Trophoblast cell (in vitro differentiated cells and primary cell): ENCODE measurements around the gene IFRD1.

Experiments
- DNase-seq, 2 donors: peaks; one replicate each; pipeline ENCODE4 v3.0.0-alpha.2; 2016
- H2AFZ ChIP-seq: 2 replicates; pipeline ENCODE4 v1.6.1; 2013; ENCODE audit warnings: low read length, moderate library complexity, mild to moderate bottlenecking; ENCODE audit not compliant: insufficient read depth, poor library complexity
- H2AK5ac ChIP-seq: 2 replicates; pipeline ENCODE4 v1.6.1; 2013; ENCODE audit warnings: mild to moderate bottlenecking, low read length
- H2BK120ac ChIP-seq: 2 replicates; pipeline ENCODE4 v1.6.1; 2013; ENCODE audit warnings: low read length, mild to moderate bottlenecking, moderate library complexity; ENCODE audit not compliant: insufficient read depth, poor library complexity
- H2BK12ac ChIP-seq: 2 replicates; pipeline ENCODE4 v1.6.1; 2013; ENCODE audit warnings: mild to moderate bottlenecking, low read length, moderate library complexity
- H2BK5ac ChIP-seq: 2 replicates; pipeline ENCODE4 v1.6.1; 2013; ENCODE audit warnings: low read length, low read depth, moderate library complexity, mild to moderate bottlenecking; ENCODE audit not compliant: poor library complexity
- H3K14ac ChIP-seq: 2 replicates; pipeline ENCODE4 v1.6.1; 2013; ENCODE audit warnings: mild to moderate bottlenecking, low read length
- H3K18ac ChIP-seq: 2 replicates; pipeline ENCODE4 v1.6.1; 2013; ENCODE audit warnings: mild to moderate bottlenecking, low read length
- H3K23ac ChIP-seq: 2 replicates; pipeline ENCODE4 v1.6.1; 2013; ENCODE audit warnings: low read length
- H3K27ac ChIP-seq: 2 replicates; pipeline ENCODE4 v1.5.1; 2013; ENCODE audit warnings: low read depth, mild to moderate bottlenecking, inconsistent platforms, low read length, moderate library complexity
- H3K27me3 ChIP-seq: 2 replicates; pipeline ENCODE4 v1.6.1; 2013; ENCODE audit warnings: inconsistent platforms, mild to moderate bottlenecking, low read length, moderate library complexity; ENCODE audit not compliant: insufficient read depth
- H3K36me3 ChIP-seq, 2 experiments: 1 replicate in 1 of 2; 2 replicates in 1 of 2; pipeline ENCODE4 v1.6.1; 2013; ENCODE audit warnings: low read length in 2 of 2, mild to moderate bottlenecking in 2 of 2, moderate library complexity in 1 of 2; ENCODE audit not compliant: insufficient read depth in 2 of 2, control insufficient read depth in 1 of 2
- H3K4ac ChIP-seq: 2 replicates; pipeline ENCODE4 v1.6.1; 2013; ENCODE audit warnings: low read depth, mild to moderate bottlenecking, low read length, moderate library complexity
- H3K4me1 ChIP-seq, 2 experiments: 1 replicate in 1 of 2; 2 replicates in 1 of 2; pipeline ENCODE4 v1.6.1; 2013; ENCODE audit warnings: low read length in 2 of 2, mild to moderate bottlenecking in 2 of 2, moderate library complexity in 1 of 2; ENCODE audit not compliant: insufficient read depth in 2 of 2, control insufficient read depth in 1 of 2
- H3K4me2 ChIP-seq: 2 replicates; pipeline ENCODE4 v1.6.1; 2013; ENCODE audit warnings: inconsistent platforms, mild to moderate bottlenecking, low read length, moderate library complexity
- H3K4me3 ChIP-seq: 2 replicates; pipeline ENCODE4 v1.5.1; 2013; ENCODE audit warnings: mild to moderate bottlenecking, low read depth, low read length, inconsistent platforms
- H3K79me1 ChIP-seq: one replicate; pipeline ENCODE4 v1.6.1; 2013; ENCODE audit warnings: low read length
- H3K79me2 ChIP-seq: 2 replicates; pipeline ENCODE4 v1.6.1; 2013; ENCODE audit warnings: low read length, mild to moderate bottlenecking; ENCODE audit not compliant: control insufficient read depth, insufficient read depth, poor library complexity
- H3K9ac ChIP-seq: 2 replicates; pipeline ENCODE4 v1.6.1; 2013; ENCODE audit warnings: mild to moderate bottlenecking, low read length
- H3K9me3 ChIP-seq: 2 replicates; pipeline ENCODE4 v1.6.1; 2013; ENCODE audit warnings: low read depth, mild to moderate bottlenecking, control low read depth, inconsistent platforms, low read length; ENCODE audit not compliant: insufficient read depth
- H4K12ac ChIP-seq: 2 replicates; pipeline ENCODE4 v1.6.1; 2013; ENCODE audit warnings: low read depth, mild to moderate bottlenecking, low read length, moderate library complexity
- H4K8ac ChIP-seq: 2 replicates; pipeline ENCODE4 v1.6.1; 2013; ENCODE audit warnings: low read depth, mild to moderate bottlenecking, low read length, moderate library complexity
- H4K91ac ChIP-seq: one replicate; pipeline ENCODE4 v1.6.1; 2013; ENCODE audit warnings: low read depth, mild to moderate bottlenecking, low read length, moderate library complexity
- WGBS: extraction: QIAGEN DNeasy Blood & Tissue Kit; methylation state at CpG from one replicate; pipeline ENCODE4 v1.1.7; 2013; ENCODE audit warnings: missing lambda C conversion rate; ENCODE audit not compliant: insufficient read length, insufficient coverage; ENCODE audit errors: extremely low coverage; 5-methylcytosine and 5-hydroxymethylcytosine counted together

IFRD1 gene

DNA sequence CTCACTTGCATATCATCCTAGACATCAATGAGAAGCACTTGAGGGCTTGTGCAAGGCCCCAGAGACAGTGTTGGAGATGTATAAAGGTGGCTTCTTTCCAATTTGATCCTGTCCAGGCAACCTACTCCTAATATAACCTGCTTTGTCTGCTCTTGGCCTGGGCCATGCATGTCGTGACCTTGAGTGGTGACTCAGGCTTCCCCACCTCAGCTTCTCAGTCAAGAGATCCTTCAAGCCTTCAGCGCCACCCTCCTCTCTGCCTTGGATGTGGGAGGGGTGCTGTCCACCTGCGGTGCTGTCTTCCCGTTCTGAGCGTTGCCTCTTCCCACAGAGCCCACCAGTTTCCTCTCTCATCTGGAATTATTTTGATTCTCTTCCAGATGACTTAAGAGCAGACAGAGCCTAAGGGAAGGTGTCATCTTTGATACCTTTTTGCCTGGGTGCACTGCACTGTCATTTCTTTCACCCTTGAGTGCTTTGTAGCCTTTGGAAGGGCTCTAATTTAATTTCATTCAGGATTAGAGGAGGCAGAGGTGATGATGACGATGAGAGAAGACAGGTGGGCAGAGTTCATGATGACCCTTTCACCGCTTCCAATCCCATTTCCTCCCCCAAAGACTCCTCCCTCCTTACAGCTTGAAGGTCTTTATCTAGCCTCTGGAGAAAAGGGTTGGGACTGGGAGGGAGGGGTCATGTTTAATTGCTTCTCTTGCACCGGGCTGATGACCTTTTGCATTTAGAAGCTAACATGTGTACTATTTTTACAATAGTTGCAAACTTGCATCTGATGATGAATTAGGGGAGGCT lies 37.4 kb downstream of the IFRD1 start:
- Histone ChIP-seq H3K4me2 (no peak overlapping the region), H3K4me3 (no peak overlapping the region), H3K36me3 (peaks cover 0 to 2% of the 10 kb centered on the region in 2 experiments), H4K12ac (no peak overlapping the region), H3K4me1 (peaks cover 4 to 6% of the 10 kb centered on the region in 2 experiments), H2AFZ (no peak overlapping the region), H3K4ac (no peak overlapping the region), H2BK12ac (no peak overlapping the region), H4K8ac (no peak overlapping the region), H3K23ac (no peak overlapping the region), H2AK5ac (no peak overlapping the region), H3K14ac (no peak overlapping the region), H3K27ac (no peak overlapping the region), H3K79me1 (no peaks in the 10 kb centered on the region), H2BK120ac (no peak overlapping the region), H4K91ac (no peak overlapping the region), H3K27me3 (no peaks in the 10 kb centered on the region), H3K79me2 (no peaks in the 10 kb centered on the region), H2BK5ac (no peak overlapping the region), H3K18ac (no peak overlapping the region), H3K9ac (no peak overlapping the region), H3K9me3 (no peaks in the 10 kb centered on the region)
- no peak for DNase-seq
- WGBS: no CpG with 5 or more reads among the region's 8 CpGs

GRCh38 chr7:112488264-112488552 lies 37.9 kb downstream of the IFRD1 start:
- no peak overlapping the region for H3K4me3 ChIP-seq
- WGBS: no CpG with 5 or more reads among the region's 4 CpGs
- no peak overlapping the region for H3K18ac ChIP-seq
- no peak overlapping the region for H4K91ac ChIP-seq
- no peak overlapping the region for H3K14ac ChIP-seq
- H3K79me1 ChIP-seq: no peaks in the 10 kb centered on the region
- no peaks in the 10 kb centered on the region for H3K27me3 ChIP-seq
- H3K9me3 ChIP-seq: no peaks in the 10 kb centered on the region
- no peaks in the 10 kb centered on the region for H3K79me2 ChIP-seq
- no peak overlapping the region for H2BK120ac ChIP-seq
- H2AFZ ChIP-seq: no peak overlapping the region
- no peak overlapping the region for H4K8ac ChIP-seq
- peak; percentile 52 to 86 for DNase-seq
- H3K23ac ChIP-seq: no peak overlapping the region
- H2BK5ac ChIP-seq: no peak overlapping the region
- H2AK5ac ChIP-seq: no peak overlapping the region
- H3K4me1 ChIP-seq: peaks cover 4 to 6% of the 10 kb centered on the region in 2 experiments
- no peak overlapping the region for H3K4me2 ChIP-seq
- no peak overlapping the region for H3K4ac ChIP-seq
- no peak overlapping the region for H3K9ac ChIP-seq
- H3K27ac ChIP-seq: no peak overlapping the region
- H4K12ac ChIP-seq: no peak overlapping the region
- H3K36me3 ChIP-seq: peaks cover 0 to 2% of the 10 kb centered on the region in 2 experiments
- no peak overlapping the region for H2BK12ac ChIP-seq

GRCh38 chr7:112492186-112492585 lies 41.9 kb downstream of the IFRD1 start:
- no CpG with 5 or more reads among the region's 2 CpGs for WGBS
- Histone ChIP-seq H3K14ac (no peak overlapping the region), H3K4me1 (no peaks in the 10 kb centered on the region), H3K27ac (no peak overlapping the region), H2BK120ac (no peak overlapping the region), H3K79me1 (no peaks in the 10 kb centered on the region), H3K4me3 (no peak overlapping the region), H3K79me2 (no peaks in the 10 kb centered on the region), H3K4me2 (no peak overlapping the region), H2AFZ (no peak overlapping the region), H3K18ac (no peak overlapping the region), H3K9ac (no peak overlapping the region), H4K12ac (no peak overlapping the region), H2AK5ac (no peak overlapping the region), H3K23ac (no peak overlapping the region), H3K4ac (no peak overlapping the region), H3K36me3 (peaks cover 0 to 2% of the 10 kb centered on the region in 2 experiments), H3K9me3 (no peaks in the 10 kb centered on the region), H2BK12ac (no peak overlapping the region), H2BK5ac (no peak overlapping the region), H4K8ac (no peak overlapping the region), H3K27me3 (no peaks in the 10 kb centered on the region), H4K91ac (no peak overlapping the region)
- DNase-seq: no peak

DNA sequence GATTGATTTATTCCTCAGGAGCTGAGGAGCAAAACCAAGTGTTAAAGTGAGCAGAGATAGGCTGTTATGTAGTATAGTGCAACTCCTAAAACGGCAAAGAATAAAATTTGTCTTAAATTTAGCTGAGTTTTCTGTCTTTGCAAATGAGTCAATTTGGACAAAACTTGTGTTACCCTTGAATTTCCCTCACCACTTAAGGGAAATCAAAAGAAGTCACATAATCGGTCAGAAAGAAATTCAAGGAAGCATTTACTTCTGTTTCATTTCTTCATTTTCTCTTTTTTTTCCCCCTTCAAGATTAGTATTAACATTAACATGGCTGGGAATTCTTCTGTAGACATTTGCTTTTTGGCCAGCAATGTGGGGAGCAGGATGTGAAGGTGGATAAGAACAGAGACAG lies 44.4 kb downstream of the IFRD1 start:
- Histone ChIP-seq H3K79me2 (no peaks in the 10 kb centered on the region), H3K27ac (no peak overlapping the region), H4K8ac (no peak overlapping the region), H2AFZ (no peak overlapping the region), H3K9me3 (no peaks in the 10 kb centered on the region), H3K27me3 (no peaks in the 10 kb centered on the region), H3K36me3 (peaks cover 0 to 2% of the 10 kb centered on the region in 2 experiments), H3K79me1 (no peaks in the 10 kb centered on the region), H3K9ac (no peak overlapping the region), H4K91ac (no peak overlapping the region), H3K4me3 (no peak overlapping the region), H2BK120ac (no peak overlapping the region), H2AK5ac (no peak overlapping the region), H3K18ac (no peak overlapping the region), H3K14ac (no peak overlapping the region), H3K23ac (no peak overlapping the region), H3K4me2 (no peak overlapping the region), H3K4me1 (no peaks in the 10 kb centered on the region), H3K4ac (no peak overlapping the region), H2BK5ac (no peak overlapping the region), H4K12ac (no peak overlapping the region), H2BK12ac (no peak overlapping the region)
- no peak for DNase-seq
- WGBS: no CpG with 5 or more reads among the region's 2 CpGs
